HG02798 (cell line): ENCODE results near the gene ADO.

Experiments used
- ATAC-seq: cut with Tn5 transposase; IDR thresholded peaks from one replicate; pipeline ENCODE4 v1.9.1; 2021; ENCODE audit warnings: mild to moderate bottlenecking; ENCODE audit not compliant: unreplicated experiment, poor library complexity

ADO gene

GRCh38 chr10:62816331-62817120 is 12.0 kb downstream of the ADO start, which contains the start of gene EGR2:
EGR2 (minus strand) TSS chr10:62816366; CDS start chr10:62816029, 337 bp downstream.
- ATAC-seq, result peak; percentile 78

- peak; percentile 22 for ATAC-seq
Observed at GRCh38 chr10:62817121-62817765, 12.7 kb downstream of the ADO start.

GRCh38 chr10:62817766-62818425 is 13.4 kb downstream of the ADO start:
- peak; percentile 37 for ATAC-seq

- ATAC-seq, result no peak
Observed at GRCh38 chr10:62818426-62819011, 14.0 kb downstream of the ADO start.

GRCh38 chr10:62819141-62819920 is 14.8 kb downstream of the ADO start:
- no peak for ATAC-seq

GRCh38 chr10:62820586-62820985 is 16.1 kb downstream of the ADO start:
- ATAC-seq, result no peak

GRCh38 chr10:62826273-62826672 is 21.8 kb downstream of the ADO start:
- ATAC-seq, result no peak

GRCh38 chr10:62829622-62830021 is 25.1 kb downstream of the ADO start:
- ATAC-seq, result no peak

- no peak for ATAC-seq
Observed at GRCh38 chr10:62830679-62831078, 26.2 kb downstream of the ADO start.

- ATAC-seq, result no peak
Observed at GRCh38 chr10:62831346-62831745, 26.8 kb downstream of the ADO start.

- ATAC-seq, result no peak
Observed at GRCh38 chr10:62839590-62839989, 35.1 kb downstream of the ADO start.

- ATAC-seq, result peak; percentile 67
Observed at GRCh38 chr10:62842983-62843382, 38.5 kb downstream of the ADO start.

- ATAC-seq, result no peak
Observed at GRCh38 chr10:62843600-62843999, 39.1 kb downstream of the ADO start.

- no peak for ATAC-seq
Observed at GRCh38 chr10:62844280-62845011, 39.9 kb downstream of the ADO start.

- no peak for ATAC-seq
Observed at GRCh38 chr10:62847433-62847832, 42.9 kb downstream of the ADO start.

- no peak for ATAC-seq
Observed at GRCh38 chr10:62850646-62851045, 46.1 kb downstream of the ADO start.

- no peak for ATAC-seq
Observed at GRCh38 chr10:62851442-62851841, 46.9 kb downstream of the ADO start.

- ATAC-seq, result peak; percentile 71
Observed at GRCh38 chr10:62852961-62853702, 48.6 kb downstream of the ADO start.

GRCh38 chr10:62853710-62854109 is 49.2 kb downstream of the ADO start:
- ATAC-seq, result no peak
